ENCODE results near the gene LCE3B.

The LCE3B gene

DNA sequence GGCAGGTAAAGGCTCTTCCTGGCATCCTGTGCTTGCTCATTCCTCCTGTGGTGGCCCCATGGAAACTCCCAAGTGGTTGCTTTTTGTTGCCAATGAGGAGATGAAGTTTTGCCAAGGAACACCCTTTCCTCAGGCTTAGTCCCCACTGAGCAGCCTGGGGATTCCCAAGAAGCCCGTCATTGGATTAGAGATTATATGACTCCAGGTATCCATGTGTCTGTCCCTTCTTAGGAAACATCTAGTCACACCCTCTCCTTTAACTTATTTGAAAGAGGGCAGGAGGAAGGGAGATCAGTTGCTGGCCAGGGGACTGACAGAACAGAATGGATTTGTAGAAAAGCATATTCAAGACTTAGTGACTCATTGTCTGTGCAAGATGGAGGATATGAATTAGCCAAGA lies 13.1 kb downstream of the LCE3B start:
- TF ChIP-seq, protein P1, sequence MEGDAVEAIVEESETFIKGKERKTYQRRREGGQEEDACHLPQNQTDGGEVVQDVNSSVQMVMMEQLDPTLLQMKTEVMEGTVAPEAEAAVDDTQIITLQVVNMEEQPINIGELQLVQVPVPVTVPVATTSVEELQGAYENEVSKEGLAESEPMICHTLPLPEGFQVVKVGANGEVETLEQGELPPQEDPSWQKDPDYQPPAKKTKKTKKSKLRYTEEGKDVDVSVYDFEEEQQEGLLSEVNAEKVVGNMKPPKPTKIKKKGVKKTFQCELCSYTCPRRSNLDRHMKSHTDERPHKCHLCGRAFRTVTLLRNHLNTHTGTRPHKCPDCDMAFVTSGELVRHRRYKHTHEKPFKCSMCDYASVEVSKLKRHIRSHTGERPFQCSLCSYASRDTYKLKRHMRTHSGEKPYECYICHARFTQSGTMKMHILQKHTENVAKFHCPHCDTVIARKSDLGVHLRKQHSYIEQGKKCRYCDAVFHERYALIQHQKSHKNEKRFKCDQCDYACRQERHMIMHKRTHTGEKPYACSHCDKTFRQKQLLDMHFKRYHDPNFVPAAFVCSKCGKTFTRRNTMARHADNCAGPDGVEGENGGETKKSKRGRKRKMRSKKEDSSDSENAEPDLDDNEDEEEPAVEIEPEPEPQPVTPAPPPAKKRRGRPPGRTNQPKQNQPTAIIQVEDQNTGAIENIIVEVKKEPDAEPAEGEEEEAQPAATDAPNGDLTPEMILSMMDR (conservative IDR thresholded peaks at IDR 0.05): no peak
- no peak for TF ChIP-seq ZFX (IDR thresholded peaks at IDR 0.05)

DNA sequence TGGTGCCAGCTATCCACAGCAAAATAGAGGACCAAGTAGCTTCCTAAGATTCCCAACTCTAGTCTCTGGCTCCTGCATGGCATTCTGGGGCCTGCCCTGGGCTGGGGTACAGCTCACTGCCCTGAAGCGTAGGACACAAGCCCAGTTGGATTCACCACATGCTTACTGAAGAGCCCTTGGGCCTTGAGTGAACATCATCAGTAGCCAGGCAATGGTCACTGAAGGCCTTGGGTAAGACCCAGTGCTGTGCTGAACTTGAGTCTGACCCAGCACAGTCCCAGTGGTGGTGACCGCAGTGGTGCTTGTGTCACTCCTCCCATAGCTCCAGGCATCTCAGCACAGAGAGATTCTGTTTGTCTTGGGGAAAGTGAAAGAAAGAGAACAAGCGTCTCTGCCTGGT lies 17.0 kb downstream of the LCE3B start:
- H3K27ac ChIP-seq: no peak overlapping the region
- TF ChIP-seq ZFX (IDR thresholded peaks at IDR 0.05): no peak
- TF ChIP-seq, protein P1 (conservative IDR thresholded peaks at IDR 0.05): no peak

More for the DNA sequence above, 13.1 kb downstream of the LCE3B start:
- no peak overlapping the region for H3K27ac ChIP-seq

DNA sequence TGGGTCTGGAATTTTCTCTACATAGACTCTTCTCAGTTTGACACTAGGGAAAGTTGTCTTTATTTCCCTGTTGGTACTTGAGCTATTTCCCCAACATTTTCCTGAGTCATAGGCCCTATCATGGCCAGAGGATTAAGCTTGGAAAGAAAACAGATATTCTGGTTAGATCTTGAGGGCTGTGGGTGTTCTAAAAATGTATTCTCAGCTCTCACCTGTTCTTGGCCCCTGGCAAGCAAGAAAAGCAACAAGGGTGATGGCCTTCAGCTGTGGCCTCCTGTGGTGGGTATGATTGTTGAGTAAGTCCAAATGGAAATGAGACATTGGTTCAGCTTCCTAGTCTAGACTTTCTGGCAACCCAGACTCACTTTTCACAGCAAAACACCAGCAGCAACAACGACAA lies 26.7 kb downstream of the LCE3B start:
- no peak overlapping the region for H3K27ac ChIP-seq
- no peak for TF ChIP-seq ZFX (IDR thresholded peaks at IDR 0.05)
- TF ChIP-seq, protein P1 (conservative IDR thresholded peaks at IDR 0.05): no peak

DNA sequence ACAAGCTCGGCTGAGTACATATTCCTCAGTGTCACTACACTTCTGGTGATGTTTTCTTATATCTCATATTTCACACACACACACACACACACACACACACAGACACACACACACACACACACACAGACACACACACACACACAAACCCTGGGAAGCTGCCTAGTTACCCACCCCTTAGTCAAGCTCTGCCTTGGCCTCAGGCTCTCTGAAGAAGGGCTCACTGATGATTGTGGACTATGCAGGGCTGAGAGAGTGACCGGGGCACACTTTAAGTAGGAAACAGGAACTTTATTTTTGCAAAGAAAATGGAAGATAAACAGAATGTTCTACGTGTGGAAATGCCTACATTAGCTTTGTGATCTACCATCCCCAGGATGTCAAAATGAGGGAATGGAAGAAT lies 30.3 kb downstream of the LCE3B start:
- H3K27ac ChIP-seq: peak overlapping the region; percentile 29; the same call in 1 of the 2 replicates
- TF ChIP-seq, protein P1 (conservative IDR thresholded peaks at IDR 0.05): no peak
- no peak for TF ChIP-seq ZFX (IDR thresholded peaks at IDR 0.05)

DNA sequence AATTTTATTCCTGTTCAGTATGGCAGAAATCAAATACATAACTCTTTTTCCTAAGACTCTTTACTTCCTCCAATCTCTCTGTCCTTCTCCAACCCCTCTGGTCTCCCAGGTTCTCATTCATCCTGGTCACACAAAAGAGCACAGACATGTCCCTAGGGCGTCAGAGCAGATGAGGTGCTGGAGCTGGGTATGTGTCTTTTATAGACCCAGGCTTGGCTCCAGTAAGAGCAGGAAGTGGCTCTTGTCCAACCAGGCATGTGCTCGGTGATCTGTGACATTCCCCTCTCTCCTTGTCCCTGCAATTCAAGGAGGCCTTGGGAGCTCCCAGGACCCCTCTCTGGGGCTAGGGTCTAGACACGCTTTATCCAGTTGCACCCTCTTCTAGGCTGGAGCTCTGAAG lies 31.5 kb downstream of the LCE3B start:
- no peak for TF ChIP-seq ZFX (IDR thresholded peaks at IDR 0.05)
- TF ChIP-seq, protein P1 (conservative IDR thresholded peaks at IDR 0.05): no peak
- H3K27ac ChIP-seq: peak overlapping the region; percentile 14; the same call in 1 of the 2 replicates

DNA sequence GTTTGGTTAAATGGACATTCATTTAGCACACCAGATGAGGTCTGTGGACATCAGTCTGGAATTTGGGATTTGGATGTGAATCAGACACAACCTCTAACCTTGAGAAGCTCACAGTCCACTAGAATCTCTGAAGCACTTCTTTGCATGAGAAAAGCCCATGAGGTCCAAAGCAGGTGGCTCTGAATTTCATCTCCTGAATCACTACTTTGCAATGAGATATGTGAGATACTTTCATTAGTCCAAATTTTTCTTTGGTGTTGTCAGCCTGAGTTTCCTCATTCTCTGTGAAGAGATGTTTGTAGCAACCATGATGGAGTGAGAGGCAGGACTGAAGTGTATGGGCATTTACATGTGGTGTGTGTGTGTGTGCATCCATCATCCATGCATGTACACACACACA lies 33.0 kb downstream of the LCE3B start:
- no peak overlapping the region for H3K27ac ChIP-seq
- TF ChIP-seq ZFX (IDR thresholded peaks at IDR 0.05): no peak
- TF ChIP-seq, protein P1 (conservative IDR thresholded peaks at IDR 0.05): no peak

DNA sequence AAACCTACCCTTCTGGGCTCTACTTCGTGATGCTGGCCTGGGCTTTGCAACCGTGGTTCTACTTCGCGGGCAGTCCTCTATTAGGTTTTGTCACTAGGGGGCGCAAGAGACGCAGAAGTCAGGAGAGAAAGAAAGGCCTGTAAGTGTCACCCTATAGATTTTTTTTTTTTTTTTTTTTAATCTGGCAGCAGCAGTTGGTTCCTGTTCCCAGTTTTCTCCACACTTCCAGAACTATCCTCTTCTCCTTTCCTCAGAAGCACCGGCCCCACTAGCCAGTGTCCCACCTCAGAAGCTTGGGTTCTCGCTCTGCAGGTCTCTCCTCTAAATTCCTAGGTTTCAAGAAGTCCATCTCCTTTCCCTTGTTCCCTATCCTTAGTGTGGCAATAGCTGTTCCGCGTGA lies 40.5 kb downstream of the LCE3B start:
- TF ChIP-seq ZFX (IDR thresholded peaks at IDR 0.05): no peak
- TF ChIP-seq, protein P1 (conservative IDR thresholded peaks at IDR 0.05): peak; percentile 94
- H3K27ac ChIP-seq: no peak overlapping the region
